Measurements from ENCODE around the gene KCNIP1. TPM values are rescaled to one million over a fixed set of nuclear protein-coding genes. Genes with fewer than 3 reads are reported as not detected.

KCNIP1 gene
- total and polyA plus RNA-seq, 9 of the 15 experiments (the other 6 are each of a cell fraction or from before 2014, with no cell fraction given): not detected

GRCh38 chr5:170719551-170719950, 215.7 kb downstream of the KCNIP1 start:
- WGBS (ENCODE audit: insufficient coverage, low coverage, missing lambda C conversion rate): 3% methylated on average over 3 of the region's 3 CpGs
- Histone ChIP-seq H4K20me1 (replicated peaks; ENCODE audit: control insufficient read depth, insufficient read depth, low read length) (no peaks in the 10 kb centered on the region), H3K36me3 (ENCODE audit: control insufficient read depth, insufficient read depth, low read length) (no peaks in the 10 kb centered on the region), H2AFZ (ENCODE audit: low read depth, low read length) (no peak overlapping the region), H3K27ac (ENCODE audit: extremely low read depth, low read depth, low read length) (no peak overlapping the region), H3K9me1 (ENCODE audit: control insufficient read depth, insufficient read depth, low read length) (no peaks in the 10 kb centered on the region), H3K4me1 (replicated peaks in 1 of 2; ENCODE audit: control insufficient read depth in 2 of 2, insufficient read depth in 2 of 2, low read length in 2 of 2) (no peaks in the 10 kb centered on the region), H3K4me3 (no peak overlapping the region), H3K9me3 (replicated peaks; ENCODE audit: control insufficient read depth, insufficient read depth, low read depth, low read length) (no peaks in the 10 kb centered on the region), H3K27me3 (ENCODE audit: control insufficient read depth in 2 of 2, insufficient read depth in 2 of 2, low read length in 2 of 2) (peaks cover 0 to 8% of the 10 kb centered on the region in 2 experiments; a peak in 1 of 5 replicates), H3K79me2 (ENCODE audit: control insufficient read depth, insufficient read depth, low read length) (no peaks in the 10 kb centered on the region), H3K4me2 (ENCODE audit: insufficient read depth, low read length) (no peak overlapping the region), H3K9ac (ENCODE audit: insufficient read depth in 1 of 2, low read depth in 2 of 2, low read length in 2 of 2) (no peak overlapping the region)
- no peak for FAIRE-seq
- DNase-seq (ENCODE audit: extremely low read depth in 1 of 4, low spot score in 3 of 4): no peak
- ChIA-PET CTCF (ENCODE audit: low intra/inter-chr PET ratio) (no interaction called here), POLR2A (no interaction called here)
- intact Hi-C loops (cut with micrococcal nuclease) (no loop called here), in situ Hi-C loops (cut with MboI) (no loop called here)
- BruUV-seq (replicated peaks): no TSS peak
- ATAC-seq: no peak
- TF ChIP-seq ZNF740 (CRISPR knock-in tag; IDR thresholded peaks at IDR 0.05): no peak
- TF ChIP-seq ZNF740 (tag; IDR thresholded peaks at IDR 0.05): no peak
- TF ChIP-seq CHAMP1 (IDR thresholded peaks at IDR 0.05): no peak
- TF ChIP-seq MGA (IDR thresholded peaks at IDR 0.05): no peak
- no peak for TF ChIP-seq XRCC3 (IDR thresholded peaks at IDR 0.05)
- no peak for TF ChIP-seq NR4A1 (CRISPR knock-in tag; IDR thresholded peaks at IDR 0.05)
- no peak for TF ChIP-seq NR4A1 (tag; IDR thresholded peaks at IDR 0.05)
- no peak for TF ChIP-seq PPARD (CRISPR knock-in tag; IDR thresholded peaks at IDR 0.05)
- no peak for TF ChIP-seq TSC22D4 (tag; IDR thresholded peaks at IDR 0.05)
